GM12864 (cell line): ENCODE results near the gene KIF26B.

Experiments used
- DNase-seq: peaks from one replicate; pipeline ENCODE4 v3.0.0-alpha.2; 2011; ENCODE audit warnings: low read depth
- H3K4me3 ChIP-seq: 2 replicates; pipeline ENCODE4 v1.5.1; 2011; ENCODE audit warnings: mild to moderate bottlenecking, low read depth, low read length, control low read depth
- TF ChIP-seq, protein P1 (sequence below): IDR thresholded peaks from 2 replicates; pipeline ENCODE4 v1.5.1; 2011; ENCODE audit warnings: low read depth, mild to moderate bottlenecking, moderate library complexity, low read length, control low read depth, inconsistent platforms; ENCODE audit errors: missing control alignments

Gene KIF26B

DNA sequence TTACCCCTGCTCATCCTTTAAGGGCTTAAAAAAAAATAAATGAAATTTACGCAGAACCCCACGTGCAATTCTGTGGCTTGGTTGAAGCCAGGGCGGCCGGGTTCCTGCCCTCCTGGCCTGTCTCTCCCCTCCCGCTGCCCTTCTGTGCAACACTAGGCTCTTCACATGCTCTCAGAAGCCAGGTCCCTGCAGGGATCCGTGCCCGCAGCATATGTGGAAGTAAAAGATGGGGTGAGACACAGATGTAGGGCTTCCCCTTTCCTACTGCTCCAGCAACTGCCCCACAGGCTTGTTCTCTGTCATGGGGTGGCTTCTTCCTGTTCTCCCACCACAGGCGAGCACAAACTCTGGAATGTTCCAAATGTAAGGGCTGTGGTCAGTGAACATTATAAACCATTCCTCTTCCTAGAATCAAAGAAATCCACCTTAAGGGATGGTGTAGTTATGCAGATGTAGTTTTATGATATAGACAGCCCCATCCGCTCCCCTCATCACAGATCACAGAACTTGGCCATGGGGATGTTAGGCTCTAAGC, 535.4 kb downstream of the KIF26B start:
- no peak overlapping the region for H3K4me3 ChIP-seq
- no peak for DNase-seq
- TF ChIP-seq, protein P1, sequence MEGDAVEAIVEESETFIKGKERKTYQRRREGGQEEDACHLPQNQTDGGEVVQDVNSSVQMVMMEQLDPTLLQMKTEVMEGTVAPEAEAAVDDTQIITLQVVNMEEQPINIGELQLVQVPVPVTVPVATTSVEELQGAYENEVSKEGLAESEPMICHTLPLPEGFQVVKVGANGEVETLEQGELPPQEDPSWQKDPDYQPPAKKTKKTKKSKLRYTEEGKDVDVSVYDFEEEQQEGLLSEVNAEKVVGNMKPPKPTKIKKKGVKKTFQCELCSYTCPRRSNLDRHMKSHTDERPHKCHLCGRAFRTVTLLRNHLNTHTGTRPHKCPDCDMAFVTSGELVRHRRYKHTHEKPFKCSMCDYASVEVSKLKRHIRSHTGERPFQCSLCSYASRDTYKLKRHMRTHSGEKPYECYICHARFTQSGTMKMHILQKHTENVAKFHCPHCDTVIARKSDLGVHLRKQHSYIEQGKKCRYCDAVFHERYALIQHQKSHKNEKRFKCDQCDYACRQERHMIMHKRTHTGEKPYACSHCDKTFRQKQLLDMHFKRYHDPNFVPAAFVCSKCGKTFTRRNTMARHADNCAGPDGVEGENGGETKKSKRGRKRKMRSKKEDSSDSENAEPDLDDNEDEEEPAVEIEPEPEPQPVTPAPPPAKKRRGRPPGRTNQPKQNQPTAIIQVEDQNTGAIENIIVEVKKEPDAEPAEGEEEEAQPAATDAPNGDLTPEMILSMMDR: no peak

- no peak for DNase-seq
- TF ChIP-seq, protein P1: no peak
- no peak overlapping the region for H3K4me3 ChIP-seq
Observed at GRCh38 chr1:245690946-245691541, 536.3 kb downstream of the KIF26B start.

- no peak overlapping the region for H3K4me3 ChIP-seq
- no peak for DNase-seq
- TF ChIP-seq, protein P1: no peak
Observed at GRCh38 chr1:245691897-245692296, 537.1 kb downstream of the KIF26B start.

DNA sequence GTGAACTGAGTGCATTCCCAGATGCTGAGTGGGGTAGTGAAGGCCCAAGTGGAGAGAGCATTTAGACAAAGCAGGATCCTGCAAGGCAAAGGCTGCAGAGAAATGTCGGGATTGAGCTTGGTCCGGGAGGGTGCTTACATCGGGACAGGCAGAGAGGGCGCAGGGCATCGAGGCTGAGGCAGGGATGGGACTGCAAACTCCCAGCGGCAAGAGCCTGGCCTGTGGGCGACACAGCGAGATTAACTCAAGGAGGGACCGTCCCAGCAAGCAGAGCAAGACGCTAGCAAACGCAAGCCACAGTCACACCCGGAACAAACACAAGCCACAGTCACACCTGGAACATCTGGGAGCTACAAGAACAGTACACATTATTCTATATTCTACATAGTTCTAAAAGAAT, 537.5 kb downstream of the KIF26B start:
- H3K4me3 ChIP-seq: no peak overlapping the region
- TF ChIP-seq, protein P1: no peak
- DNase-seq: no peak

DNA sequence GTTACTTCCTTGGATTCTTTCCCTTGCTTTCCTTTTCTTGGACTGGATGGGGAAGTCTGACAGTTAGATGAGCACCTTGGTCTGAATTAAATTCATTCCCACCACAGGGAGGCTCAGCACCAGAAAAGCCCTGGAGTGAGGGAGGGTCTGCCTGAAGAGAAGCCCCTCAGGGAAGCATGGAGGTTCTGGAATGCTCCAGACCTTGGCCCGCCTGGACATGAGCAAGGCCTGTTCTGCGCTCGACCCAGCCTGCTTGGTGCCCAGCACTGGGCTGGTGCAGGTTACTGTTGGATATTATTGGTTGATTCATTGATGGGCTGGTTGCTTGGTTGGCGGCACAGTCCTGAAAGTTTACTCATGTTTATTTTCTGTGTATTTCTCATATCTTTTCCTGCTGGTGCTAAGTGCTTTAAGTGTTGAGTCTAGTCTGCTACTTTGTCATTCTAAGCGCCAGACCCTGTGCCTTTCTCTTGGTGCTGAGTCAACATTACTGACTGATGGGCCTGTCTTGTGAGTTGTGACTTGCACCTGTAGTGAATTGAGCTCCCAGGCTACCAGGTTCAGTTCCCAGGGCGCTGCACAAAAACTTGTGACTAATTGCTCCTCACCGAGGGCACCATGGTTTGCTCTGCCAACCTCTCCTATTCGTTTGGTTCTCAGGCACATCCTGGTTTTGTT, 538.5 kb downstream of the KIF26B start:
- no peak for DNase-seq
- TF ChIP-seq, protein P1: no peak
- no peak overlapping the region for H3K4me3 ChIP-seq

DNA sequence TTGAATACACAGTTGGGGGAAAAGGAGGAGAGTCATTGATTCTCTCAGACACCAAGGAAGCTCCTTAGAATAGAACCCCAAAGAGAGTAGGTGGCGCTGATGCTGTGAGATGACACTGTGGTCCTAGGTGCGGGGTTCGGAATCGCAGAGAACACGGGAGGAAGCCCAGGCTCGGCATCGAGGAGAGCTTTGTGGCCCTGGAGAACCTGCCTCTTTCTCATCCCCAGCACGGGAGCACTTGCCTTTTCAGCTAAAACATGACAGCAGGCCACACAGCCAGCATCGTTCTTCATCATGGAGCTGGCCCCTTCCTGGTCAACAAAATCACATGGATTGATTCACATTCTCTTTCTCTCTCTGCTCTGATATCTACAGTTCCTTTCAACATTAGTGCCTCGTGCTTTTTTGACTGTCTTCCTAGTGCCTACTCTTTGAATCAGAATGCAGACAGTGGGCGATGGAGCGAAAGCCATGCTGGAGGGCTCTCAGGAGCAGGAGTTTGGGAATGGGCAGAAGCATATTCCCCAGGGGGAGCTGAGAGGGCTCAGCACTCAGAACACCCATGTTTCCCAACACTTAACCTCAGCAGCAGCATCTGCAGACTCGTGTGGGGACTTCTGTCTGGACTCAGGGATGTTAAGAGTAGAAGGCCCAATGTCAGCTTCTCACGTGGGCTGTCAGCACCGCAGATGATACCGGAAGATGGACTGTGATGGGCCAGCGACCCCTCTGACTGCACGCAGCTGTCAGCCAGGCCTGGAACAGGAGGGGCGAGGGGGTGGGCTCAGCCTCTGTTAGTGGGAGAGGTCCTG, 539.4 kb downstream of the KIF26B start:
- DNase-seq: no peak
- H3K4me3 ChIP-seq: no peak overlapping the region
- TF ChIP-seq, protein P1: no peak
